Activated T-cell treated with anti-CD3 and anti-CD28 coated beads for 1 hour (primary cell): ENCODE results near the gene LYPD6.

ENCODE experiments used
- DNase-seq: peaks from one replicate; pipeline ENCODE4 v3.0.0-alpha.2; 2020; ENCODE audit warnings: low read depth

The LYPD6 gene

GRCh38 chr2:149348291-149348690 lies 17.9 kb downstream of the LYPD6 start:
- DNase-seq, result no peak

GRCh38 chr2:149353421-149353820 lies 23.0 kb downstream of the LYPD6 start:
- DNase-seq, result no peak

- no peak for DNase-seq
Observed at GRCh38 chr2:149355716-149356422, 25.5 kb downstream of the LYPD6 start.

GRCh38 chr2:149357058-149357457 lies 26.7 kb downstream of the LYPD6 start:
- no peak for DNase-seq

- no peak for DNase-seq
Observed at GRCh38 chr2:149360106-149360505, 29.7 kb downstream of the LYPD6 start.

- DNase-seq, result no peak
Observed at GRCh38 chr2:149363958-149364357, 33.6 kb downstream of the LYPD6 start.

GRCh38 chr2:149364839-149365238 lies 34.5 kb downstream of the LYPD6 start:
- no peak for DNase-seq

- no peak for DNase-seq
Observed at GRCh38 chr2:149365931-149366583, 35.7 kb downstream of the LYPD6 start.

- no peak for DNase-seq
Observed at GRCh38 chr2:149370061-149370775, 39.8 kb downstream of the LYPD6 start.

GRCh38 chr2:149371476-149371875 lies 41.1 kb downstream of the LYPD6 start:
- no peak for DNase-seq

- DNase-seq, result no peak
Observed at GRCh38 chr2:149375801-149376361, 45.5 kb downstream of the LYPD6 start.

GRCh38 chr2:149380205-149380604 lies 49.8 kb downstream of the LYPD6 start:
- no peak for DNase-seq

- no peak for DNase-seq
Observed at GRCh38 chr2:149383340-149383739, 53.0 kb downstream of the LYPD6 start.

- DNase-seq, result no peak
Observed at GRCh38 chr2:149385350-149385749, 55.0 kb downstream of the LYPD6 start.

- DNase-seq, result no peak
Observed at GRCh38 chr2:149387411-149387810, 57.0 kb downstream of the LYPD6 start.

GRCh38 chr2:149388120-149388816 lies 57.9 kb downstream of the LYPD6 start:
- DNase-seq, result no peak

GRCh38 chr2:149389506-149390167 lies 59.2 kb downstream of the LYPD6 start:
- no peak for DNase-seq

- no peak for DNase-seq
Observed at GRCh38 chr2:149393614-149394013, 63.2 kb downstream of the LYPD6 start.

GRCh38 chr2:149394864-149395263 lies 64.5 kb downstream of the LYPD6 start:
- DNase-seq, result no peak

GRCh38 chr2:149399934-149400615 lies 69.7 kb downstream of the LYPD6 start:
- no peak for DNase-seq

GRCh38 chr2:149400997-149401396 lies 70.6 kb downstream of the LYPD6 start:
- DNase-seq, result no peak
